ENCODE data around the gene CDC20.

DNA sequence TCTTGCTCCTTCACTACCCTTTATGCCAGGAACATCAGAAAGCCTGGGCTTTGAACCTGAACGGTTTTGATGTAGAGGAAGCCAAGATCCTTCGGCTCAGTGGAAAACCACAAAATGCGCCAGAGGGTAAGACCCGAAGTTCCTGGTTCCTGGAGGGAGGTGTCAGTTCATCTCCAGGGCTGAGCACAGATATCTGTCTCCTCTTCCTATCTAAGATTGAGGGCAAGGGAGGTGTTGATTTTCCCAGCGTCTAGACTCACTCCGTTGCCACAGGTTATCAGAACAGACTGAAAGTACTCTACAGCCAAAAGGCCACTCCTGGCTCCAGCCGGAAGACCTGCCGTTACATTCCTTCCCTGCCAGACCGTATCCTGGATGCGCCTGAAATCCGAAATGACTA lies 915 bp downstream of the CDC20 start:
- TF ChIP-seq, protein P1, sequence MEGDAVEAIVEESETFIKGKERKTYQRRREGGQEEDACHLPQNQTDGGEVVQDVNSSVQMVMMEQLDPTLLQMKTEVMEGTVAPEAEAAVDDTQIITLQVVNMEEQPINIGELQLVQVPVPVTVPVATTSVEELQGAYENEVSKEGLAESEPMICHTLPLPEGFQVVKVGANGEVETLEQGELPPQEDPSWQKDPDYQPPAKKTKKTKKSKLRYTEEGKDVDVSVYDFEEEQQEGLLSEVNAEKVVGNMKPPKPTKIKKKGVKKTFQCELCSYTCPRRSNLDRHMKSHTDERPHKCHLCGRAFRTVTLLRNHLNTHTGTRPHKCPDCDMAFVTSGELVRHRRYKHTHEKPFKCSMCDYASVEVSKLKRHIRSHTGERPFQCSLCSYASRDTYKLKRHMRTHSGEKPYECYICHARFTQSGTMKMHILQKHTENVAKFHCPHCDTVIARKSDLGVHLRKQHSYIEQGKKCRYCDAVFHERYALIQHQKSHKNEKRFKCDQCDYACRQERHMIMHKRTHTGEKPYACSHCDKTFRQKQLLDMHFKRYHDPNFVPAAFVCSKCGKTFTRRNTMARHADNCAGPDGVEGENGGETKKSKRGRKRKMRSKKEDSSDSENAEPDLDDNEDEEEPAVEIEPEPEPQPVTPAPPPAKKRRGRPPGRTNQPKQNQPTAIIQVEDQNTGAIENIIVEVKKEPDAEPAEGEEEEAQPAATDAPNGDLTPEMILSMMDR (IDR thresholded peaks at IDR 0.05) = no peak
- no peak for TF ChIP-seq POLR2A (IDR thresholded peaks at IDR 0.05)

Measured in adrenal gland (tissue), 5 donors.